ENCODE measurements around the gene UST. TPM values are rescaled to one million over a fixed set of nuclear protein-coding genes. Genes with fewer than 3 reads are reported as not detected.

UST gene
- total and polyA plus RNA-seq, 9 of the 15 experiments (the other 6 are each of a cell fraction or from before 2014, with no cell fraction given): 0.04 to 0.10 TPM; not detected in 7

DNA sequence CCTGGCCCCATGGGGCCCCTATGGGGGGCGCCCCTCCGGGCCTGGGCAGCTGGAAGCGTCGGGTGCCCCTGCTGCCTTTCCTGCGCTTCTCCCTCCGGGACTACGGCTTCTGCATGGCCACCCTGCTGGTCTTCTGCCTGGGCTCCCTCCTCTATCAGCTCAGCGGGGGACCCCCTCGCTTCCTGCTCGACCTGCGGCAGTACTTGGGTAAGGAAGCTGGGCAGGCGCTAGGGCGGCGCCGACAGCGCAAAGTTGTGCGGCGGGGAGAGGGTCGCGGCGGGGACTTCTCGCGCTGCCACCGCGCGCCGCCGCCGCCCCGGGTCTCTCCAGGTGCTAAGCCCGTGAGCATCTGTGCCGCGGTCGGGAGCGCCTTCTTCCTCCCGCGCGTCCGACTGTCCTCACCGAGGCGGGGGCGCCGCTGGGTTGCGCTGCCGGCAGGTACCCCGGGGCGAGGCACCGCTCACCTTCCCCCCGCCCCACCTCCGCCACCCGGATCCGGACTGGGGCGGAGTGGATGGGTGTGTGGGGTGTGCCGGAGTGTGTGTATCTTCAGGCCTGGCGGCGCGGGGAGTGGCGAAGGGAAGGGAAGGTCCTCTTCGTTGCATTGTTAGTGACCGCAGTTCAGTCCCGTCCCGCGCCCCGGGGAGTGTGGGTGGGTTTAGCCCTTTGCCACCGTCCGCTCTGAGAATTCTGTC, 788 bp downstream of the UST start:
- TF ChIP-seq, protein P1, sequence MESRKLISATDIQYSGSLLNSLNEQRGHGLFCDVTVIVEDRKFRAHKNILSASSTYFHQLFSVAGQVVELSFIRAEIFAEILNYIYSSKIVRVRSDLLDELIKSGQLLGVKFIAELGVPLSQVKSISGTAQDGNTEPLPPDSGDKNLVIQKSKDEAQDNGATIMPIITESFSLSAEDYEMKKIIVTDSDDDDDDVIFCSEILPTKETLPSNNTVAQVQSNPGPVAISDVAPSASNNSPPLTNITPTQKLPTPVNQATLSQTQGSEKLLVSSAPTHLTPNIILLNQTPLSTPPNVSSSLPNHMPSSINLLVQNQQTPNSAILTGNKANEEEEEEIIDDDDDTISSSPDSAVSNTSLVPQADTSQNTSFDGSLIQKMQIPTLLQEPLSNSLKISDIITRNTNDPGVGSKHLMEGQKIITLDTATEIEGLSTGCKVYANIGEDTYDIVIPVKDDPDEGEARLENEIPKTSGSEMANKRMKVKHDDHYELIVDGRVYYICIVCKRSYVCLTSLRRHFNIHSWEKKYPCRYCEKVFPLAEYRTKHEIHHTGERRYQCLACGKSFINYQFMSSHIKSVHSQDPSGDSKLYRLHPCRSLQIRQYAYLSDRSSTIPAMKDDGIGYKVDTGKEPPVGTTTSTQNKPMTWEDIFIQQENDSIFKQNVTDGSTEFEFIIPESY (CRISPR knock-in tag; IDR thresholded peaks at IDR 0.05): peak; percentile 27; the same call in 1 of the 2 replicates
- no peak for TF ChIP-seq YY1 (IDR thresholded peaks at IDR 0.05; ENCODE audit: borderline replicate concordance in 1 of 3, control insufficient read depth in 1 of 3, extremely low read depth in 1 of 3, insufficient read depth in 3 of 3, insufficient read length in 1 of 3, insufficient replicate concordance in 2 of 3, low read depth in 1 of 3, low read length in 2 of 3)
- in situ Hi-C loops (cut with MboI) (no loop called here), intact Hi-C loops (cut with micrococcal nuclease) (loop anchor here (2.0 kb wide), 1 partner anchor 201 kb away; no protein-coding TSS in a partner anchor)
- BruUV-seq (replicated peaks): no TSS peak
- WGBS (ENCODE audit: insufficient coverage, low coverage, missing lambda C conversion rate): 47% methylated on average over 29 of the region's 66 CpGs
- POLR2A ChIA-PET: no interaction called here
- no peak for FAIRE-seq
- no peak overlapping the region for H3K27ac ChIP-seq (ENCODE audit: extremely low read depth, low read depth, low read length)
- H3K36me3 ChIP-seq (ENCODE audit: control insufficient read depth, insufficient read depth, low read length): no peaks in the 10 kb centered on the region
- no peak overlapping the region for H3K4me2 ChIP-seq (ENCODE audit: insufficient read depth, low read length)
- no peaks in the 10 kb centered on the region for H4K20me1 ChIP-seq (replicated peaks; ENCODE audit: control insufficient read depth, insufficient read depth, low read length)
- H3K4me3 ChIP-seq: no peak overlapping the region; the same call in 1 of the 2 replicates
- peaks cover 12 to 44% of the 10 kb centered on the region in 2 experiments; a peak in 4 of 5 replicates for H3K27me3 ChIP-seq (ENCODE audit: control insufficient read depth in 2 of 2, insufficient read depth in 2 of 2, low read length in 2 of 2)
- no peak for DNase-seq (ENCODE audit: extremely low read depth in 1 of 4, low spot score in 3 of 4)
- H3K9me1 ChIP-seq (ENCODE audit: control insufficient read depth, insufficient read depth, low read length): no peaks in the 10 kb centered on the region
- H3K4me1 ChIP-seq (replicated peaks in 1 of 2; ENCODE audit: control insufficient read depth in 2 of 2, insufficient read depth in 2 of 2, low read length in 2 of 2): peaks cover 0 to 15% of the 10 kb centered on the region in 2 experiments; a peak in 3 of 5 replicates
- H2AFZ ChIP-seq (ENCODE audit: low read depth, low read length): no peak overlapping the region
- no peak for ATAC-seq
- CTCF ChIA-PET (ENCODE audit: low intra/inter-chr PET ratio): no interaction called here
- H3K9me3 ChIP-seq (replicated peaks; ENCODE audit: control insufficient read depth, insufficient read depth, low read depth, low read length): no peaks in the 10 kb centered on the region
- H3K79me2 ChIP-seq (ENCODE audit: control insufficient read depth, insufficient read depth, low read length): no peaks in the 10 kb centered on the region
- H3K9ac ChIP-seq (ENCODE audit: insufficient read depth in 1 of 2, low read depth in 2 of 2, low read length in 2 of 2): no peak overlapping the region
